SK-N-SH (cell line): Measurements from ENCODE around the gene HAND1.

ENCODE experiments used
- CTCF ChIP-seq: fragments of 200-600 bp; sonication (generic); IDR thresholded peaks from 2 replicates; pipeline ENCODE4 v1.6.1; 2017; ENCODE audit warnings: antibody characterized with exemption, mild to moderate bottlenecking, moderate library complexity
- EZH2phosphoT487 ChIP-seq: fragments of 200-600 bp; sonication (generic); IDR thresholded peaks from 2 replicates; pipeline ENCODE4 v1.6.1; 2017; ENCODE audit warnings: low read depth, mixed run types, mild to moderate bottlenecking, antibody characterized with exemption, moderate library complexity, borderline replicate concordance
- SMC3 ChIP-seq: IDR thresholded peaks from 2 replicates; pipeline ENCODE4 v1.6.1; 2012; ENCODE audit warnings: low read depth, low read length, improper control_type of control experiment
- TF ChIP-seq, protein P1 (sequence below): IDR thresholded peaks from 2 replicates; pipeline ENCODE4 v1.4.0; 2012; ENCODE audit warnings: low read depth

DNA sequence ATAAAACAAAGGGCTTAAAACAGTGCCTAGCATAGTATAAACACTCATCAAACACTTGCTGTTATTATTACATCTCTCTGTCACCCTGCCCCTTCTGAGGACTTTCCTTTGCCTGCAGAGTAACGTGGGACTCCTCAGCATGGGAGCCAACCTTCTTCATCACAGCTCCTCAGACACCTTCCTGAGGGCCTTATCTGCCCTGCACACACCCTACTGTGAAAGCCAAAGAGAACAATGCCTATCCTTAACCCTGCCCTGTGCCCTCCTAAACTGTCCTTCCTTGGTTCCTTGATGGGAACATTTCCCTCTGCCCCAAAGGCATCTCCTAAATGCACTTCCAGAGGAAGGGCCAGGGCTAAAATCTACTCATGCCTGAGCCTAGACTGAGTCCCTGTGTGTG is 20.6 kb upstream of the HAND1 start:
- TF ChIP-seq CTCF (no peak), SMC3 (no peak), EZH2phosphoT487 (no peak)
- TF ChIP-seq, protein P1, sequence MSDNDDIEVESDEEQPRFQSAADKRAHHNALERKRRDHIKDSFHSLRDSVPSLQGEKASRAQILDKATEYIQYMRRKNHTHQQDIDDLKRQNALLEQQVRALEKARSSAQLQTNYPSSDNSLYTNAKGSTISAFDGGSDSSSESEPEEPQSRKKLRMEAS = no peak
